ENCODE measurements around the gene NACAD.

- TF ChIP-seq, protein P1, sequence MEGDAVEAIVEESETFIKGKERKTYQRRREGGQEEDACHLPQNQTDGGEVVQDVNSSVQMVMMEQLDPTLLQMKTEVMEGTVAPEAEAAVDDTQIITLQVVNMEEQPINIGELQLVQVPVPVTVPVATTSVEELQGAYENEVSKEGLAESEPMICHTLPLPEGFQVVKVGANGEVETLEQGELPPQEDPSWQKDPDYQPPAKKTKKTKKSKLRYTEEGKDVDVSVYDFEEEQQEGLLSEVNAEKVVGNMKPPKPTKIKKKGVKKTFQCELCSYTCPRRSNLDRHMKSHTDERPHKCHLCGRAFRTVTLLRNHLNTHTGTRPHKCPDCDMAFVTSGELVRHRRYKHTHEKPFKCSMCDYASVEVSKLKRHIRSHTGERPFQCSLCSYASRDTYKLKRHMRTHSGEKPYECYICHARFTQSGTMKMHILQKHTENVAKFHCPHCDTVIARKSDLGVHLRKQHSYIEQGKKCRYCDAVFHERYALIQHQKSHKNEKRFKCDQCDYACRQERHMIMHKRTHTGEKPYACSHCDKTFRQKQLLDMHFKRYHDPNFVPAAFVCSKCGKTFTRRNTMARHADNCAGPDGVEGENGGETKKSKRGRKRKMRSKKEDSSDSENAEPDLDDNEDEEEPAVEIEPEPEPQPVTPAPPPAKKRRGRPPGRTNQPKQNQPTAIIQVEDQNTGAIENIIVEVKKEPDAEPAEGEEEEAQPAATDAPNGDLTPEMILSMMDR (IDR thresholded peaks at IDR 0.05; ENCODE audit: low read depth, low read length) = no peak
- no peak for TF ChIP-seq MYC (IDR thresholded peaks at IDR 0.05; ENCODE audit: low read depth, low read length)
- no peak for TF ChIP-seq POLR2A (IDR thresholded peaks at IDR 0.05; ENCODE audit: extremely low read depth, insufficient read length)
Observed at GRCh38 chr7:45069444-45070253, 19.1 kb downstream of the NACAD start.

Measured in NB4 (cell line).